Body of pancreas (tissue), 4 donors: ENCODE results near the gene LCOR. TPM values are rescaled to one million over a fixed set of nuclear protein-coding genes. Genes with fewer than 3 reads are reported as not detected.

Experiments
- ATAC-seq: fragments of 150-250 bp; one replicate; pipeline ENCODE4 v1.9.1; 2016
- DNase-seq, 4 donors: peaks; one replicate each; pipeline ENCODE4 v3.0.0-alpha.2; 2019
- H3K27ac ChIP-seq, 4 donors: fragments of 200-600 bp; sonication (generic); 1 replicate in 3 of 4; 2 replicates in 1 of 4; pipeline versions ENCODE4 v1.5.1 to v1.6.1; 2016 to 2019; ENCODE audit warnings: mild to moderate bottlenecking in 1 of 4, mixed read lengths in 1 of 4, moderate library complexity in 1 of 4
- H3K27me3 ChIP-seq, 2 donors: fragments of 200-600 bp; sonication (generic); one replicate each; pipeline ENCODE4 v1.6.0; 2016; ENCODE audit warnings: mild to moderate bottlenecking in 1 of 2
- H3K36me3 ChIP-seq, 2 donors: fragments of 200-600 bp; sonication (generic); replicated peaks in 1 of 2; 2 replicates each; pipeline ENCODE4 v1.5.1; 2016; ENCODE audit warnings: low read depth in 2 of 2; ENCODE audit not compliant: insufficient read depth in 1 of 2
- H3K4me1 ChIP-seq: fragments of 200-600 bp; sonication (generic); one replicate; pipeline ENCODE4 v1.6.0; 2016
- H3K4me3 ChIP-seq, 2 donors: fragments of 200-600 bp; sonication (generic); 1 replicate in 1 of 2; 2 replicates in 1 of 2; pipeline ENCODE4 v1.5.1; 2016 to 2019
- H3K9me3 ChIP-seq, 3 donors: fragments of 200-600 bp; sonication (generic); 1 replicate in 2 of 3; 2 replicates in 1 of 3; pipeline ENCODE4 v1.5.1; 2016
- POLR2A ChIP-seq, 3 donors: fragments of 450-650 bp; IDR thresholded peaks; one replicate each; pipeline ENCODE4 v1.6.1; 2016; ENCODE audit warnings: antibody characterized with exemption in 3 of 3, mild to moderate bottlenecking in 2 of 3
- WGBS, 2 donors: methylation state at CpG; one replicate each; pipeline ENCODE4 v1.1.5; 2017; 5-methylcytosine and 5-hydroxymethylcytosine counted together
- intact Hi-C: fragments of 100-400 bp; cut with DNase I; formaldehyde crosslinking; loops from one replicate; pipeline ENCODE4 v1.15.1; 2023
- total RNA-seq, 2 donors: library from RNA; depleted of rRNA; stranded (reverse); fragments of >200 nt; gene quantifications; one replicate each; pipeline ENCODE4 v1.1.0, GENCODE V29; 2016
- TF ChIP-seq, protein P1 (sequence below), 7 experiments: fragments of 450-650 bp in 4 of 7; fragments of 200-600 bp in 3 of 7; sonication (generic) in 3 of 7; IDR thresholded peaks; one replicate each; pipeline ENCODE4 v1.5.1; 2016 to 2019; ENCODE audit warnings: antibody characterized with exemption in 7 of 7

Gene LCOR
- total RNA-seq, 2 donors from 2014 or later, result 34.5 to 35.3 TPM

GRCh38 chr10:96988426-96988825, 156.3 kb downstream of the LCOR start:
- 89 to 90% methylated on average over 4 of the region's 4 CpGs for WGBS, 2 donors
- no peak overlapping the region for H3K27ac ChIP-seq
- no peak overlapping the region for H3K4me3 ChIP-seq
- no peak for DNase-seq
- intact Hi-C loops, result no loop called here
- peaks cover 8% of the 10 kb centered on the region for H3K4me1 ChIP-seq
- H3K9me3 ChIP-seq, result no peaks in the 10 kb centered on the region
- TF ChIP-seq, protein P1, sequence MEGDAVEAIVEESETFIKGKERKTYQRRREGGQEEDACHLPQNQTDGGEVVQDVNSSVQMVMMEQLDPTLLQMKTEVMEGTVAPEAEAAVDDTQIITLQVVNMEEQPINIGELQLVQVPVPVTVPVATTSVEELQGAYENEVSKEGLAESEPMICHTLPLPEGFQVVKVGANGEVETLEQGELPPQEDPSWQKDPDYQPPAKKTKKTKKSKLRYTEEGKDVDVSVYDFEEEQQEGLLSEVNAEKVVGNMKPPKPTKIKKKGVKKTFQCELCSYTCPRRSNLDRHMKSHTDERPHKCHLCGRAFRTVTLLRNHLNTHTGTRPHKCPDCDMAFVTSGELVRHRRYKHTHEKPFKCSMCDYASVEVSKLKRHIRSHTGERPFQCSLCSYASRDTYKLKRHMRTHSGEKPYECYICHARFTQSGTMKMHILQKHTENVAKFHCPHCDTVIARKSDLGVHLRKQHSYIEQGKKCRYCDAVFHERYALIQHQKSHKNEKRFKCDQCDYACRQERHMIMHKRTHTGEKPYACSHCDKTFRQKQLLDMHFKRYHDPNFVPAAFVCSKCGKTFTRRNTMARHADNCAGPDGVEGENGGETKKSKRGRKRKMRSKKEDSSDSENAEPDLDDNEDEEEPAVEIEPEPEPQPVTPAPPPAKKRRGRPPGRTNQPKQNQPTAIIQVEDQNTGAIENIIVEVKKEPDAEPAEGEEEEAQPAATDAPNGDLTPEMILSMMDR (IDR thresholded peaks at IDR 0.05), result no peak
- no peak for TF ChIP-seq POLR2A (IDR thresholded peaks at IDR 0.05)
- no peaks in the 10 kb centered on the region for H3K27me3 ChIP-seq
- no peaks in the 10 kb centered on the region for H3K36me3 ChIP-seq
- no peak for ATAC-seq

- ATAC-seq, result no peak
- no peaks in the 10 kb centered on the region for H3K36me3 ChIP-seq
- TF ChIP-seq POLR2A (IDR thresholded peaks at IDR 0.05), result no peak
- TF ChIP-seq, protein P1 (IDR thresholded peaks at IDR 0.05), result no peak
- H3K9me3 ChIP-seq, result no peaks in the 10 kb centered on the region
- no peak for DNase-seq
- H3K4me1 ChIP-seq, result peaks cover 6% of the 10 kb centered on the region
- H3K4me3 ChIP-seq, result no peak overlapping the region
- intact Hi-C loops, result no loop called here
- 90 to 91% methylated on average over 7 of the region's 7 CpGs for WGBS, 2 donors
- H3K27ac ChIP-seq, result no peak overlapping the region
- no peaks in the 10 kb centered on the region for H3K27me3 ChIP-seq
Observed at GRCh38 chr10:96991313-96991841, 159.3 kb downstream of the LCOR start.

- DNase-seq, result no peak
- no peaks in the 10 kb centered on the region for H3K27me3 ChIP-seq
- no peaks in the 10 kb centered on the region for H3K36me3 ChIP-seq
- no peak for TF ChIP-seq POLR2A (IDR thresholded peaks at IDR 0.05)
- TF ChIP-seq, protein P1 (IDR thresholded peaks at IDR 0.05), result no peak
- H3K4me3 ChIP-seq, result no peak overlapping the region
- H3K9me3 ChIP-seq, result no peaks in the 10 kb centered on the region
- no peaks in the 10 kb centered on the region for H3K4me1 ChIP-seq
- WGBS, 2 donors, result 71 to 76% methylated on average over 1 of the region's 1 CpG
- ATAC-seq, result no peak
- no peak overlapping the region for H3K27ac ChIP-seq
- intact Hi-C loops, result no loop called here
Observed at GRCh38 chr10:96992721-96993120, 160.6 kb downstream of the LCOR start.

DNA sequence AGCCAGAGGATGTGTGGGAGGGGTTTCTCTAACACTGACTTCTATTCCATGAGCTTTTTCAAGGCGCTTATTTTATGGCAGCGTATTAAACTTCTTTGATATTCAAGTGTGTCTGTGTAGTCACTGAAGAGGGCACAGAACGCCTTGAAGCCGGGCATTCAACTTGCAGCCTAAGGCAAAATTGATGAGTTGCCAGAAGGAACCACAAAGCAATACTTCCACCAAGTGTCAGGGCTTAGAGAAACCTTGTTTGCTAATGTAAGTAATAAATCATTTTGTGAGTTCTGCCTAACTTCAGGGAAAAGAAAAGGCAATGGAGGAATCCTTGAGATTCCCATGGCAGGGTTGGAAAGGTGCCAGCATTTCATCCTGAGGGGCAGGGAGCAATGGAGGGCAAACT, 163.8 kb downstream of the LCOR start:
- H3K36me3 ChIP-seq, result no peaks in the 10 kb centered on the region
- no peak for DNase-seq
- ATAC-seq, result no peak
- 86% methylated on average over 4 of the region's 4 CpGs for WGBS, 2 donors
- H3K9me3 ChIP-seq, result no peaks in the 10 kb centered on the region
- H3K27me3 ChIP-seq, result no peaks in the 10 kb centered on the region
- H3K27ac ChIP-seq, result no peak overlapping the region
- intact Hi-C loops, result no loop called here
- H3K4me3 ChIP-seq, result no peak overlapping the region
- no peaks in the 10 kb centered on the region for H3K4me1 ChIP-seq
- TF ChIP-seq, protein P1 (IDR thresholded peaks at IDR 0.05), result no peak
- no peak for TF ChIP-seq POLR2A (IDR thresholded peaks at IDR 0.05)

GRCh38 chr10:96996275-96996965, 164.3 kb downstream of the LCOR start:
- Histone ChIP-seq H3K36me3 (no peaks in the 10 kb centered on the region), H3K4me1 (no peaks in the 10 kb centered on the region), H3K27me3 (no peaks in the 10 kb centered on the region), H3K27ac (no peak overlapping the region), H3K4me3 (no peak overlapping the region), H3K9me3 (no peaks in the 10 kb centered on the region)
- TF ChIP-seq, protein P1 (IDR thresholded peaks at IDR 0.05), result no peak
- TF ChIP-seq POLR2A (IDR thresholded peaks at IDR 0.05), result no peak
- intact Hi-C loops, result no loop called here
- WGBS, 2 donors, result 80 to 85% methylated on average over 6 of the region's 6 CpGs
- ATAC-seq (no peak), DNase-seq (no peak)
